ENCODE measurements around the gene GRID2. TPM values are rescaled to one million over a fixed set of nuclear protein-coding genes. Genes with fewer than 3 reads are reported as not detected.

The GRID2 gene
- total and polyA plus RNA-seq, 7 experiments from 2014 or later, result not detected

GRCh38 chr4:92506933-92507332 is 203.2 kb downstream of the GRID2 start:
- Mint-ChIP-seq H3K4me1 (no peaks in the 10 kb centered on the region), H3K36me3 (no peaks in the 10 kb centered on the region), H3K4me3 (no peak overlapping the region), H3K27me3 (no peaks in the 10 kb centered on the region), H3K9me3 (peaks cover 1 to 45% (median 3%) of the 10 kb centered on the region in 11 donors), H3K27ac (no peak overlapping the region)
- intact Hi-C loops (cut with micrococcal nuclease), result no loop called here
- Histone ChIP-seq H3K27me3 (ENCODE audit: control insufficient read depth in 2 of 2, insufficient read depth in 2 of 2, low read length in 2 of 2) (no peaks in the 10 kb centered on the region), H3K4me3 (ENCODE audit: low read length) (no peak overlapping the region), H3K4me1 (ENCODE audit: control insufficient read depth in 2 of 2, insufficient read depth in 2 of 2, low read length in 2 of 2) (no peaks in the 10 kb centered on the region), H3K36me3 (ENCODE audit: control insufficient read depth in 2 of 3, insufficient read depth in 3 of 3, low read length in 3 of 3) (no peaks in the 10 kb centered on the region), H3K9me3 (ENCODE audit: control insufficient read depth in 2 of 3, low read length in 3 of 3) (no peaks in the 10 kb centered on the region), H3K27ac (ENCODE audit: low read depth, low read length) (no peak overlapping the region)
- ChIA-PET CTCF (no interaction called here), POLR2A (no interaction called here)
- no peak for ATAC-seq
- DNase-seq, result no peak

- Mint-ChIP-seq H3K27ac (no peak overlapping the region), H3K9me3 (peaks cover 0 to 28% (median 2%) of the 10 kb centered on the region in 11 donors), H3K4me3 (no peak overlapping the region), H3K27me3 (no peaks in the 10 kb centered on the region), H3K4me1 (no peaks in the 10 kb centered on the region), H3K36me3 (no peaks in the 10 kb centered on the region)
- ChIA-PET CTCF (no interaction called here), POLR2A (no interaction called here)
- intact Hi-C loops (cut with micrococcal nuclease), result no loop called here
- no peak overlapping the region for H3K27ac ChIP-seq (ENCODE audit: low read depth, low read length)
- no peaks in the 10 kb centered on the region for H3K36me3 ChIP-seq (ENCODE audit: control insufficient read depth in 2 of 3, insufficient read depth in 3 of 3, low read length in 3 of 3)
- ATAC-seq, result no peak
- no peaks in the 10 kb centered on the region for H3K27me3 ChIP-seq (ENCODE audit: control insufficient read depth in 2 of 2, insufficient read depth in 2 of 2, low read length in 2 of 2)
- H3K9me3 ChIP-seq (ENCODE audit: control insufficient read depth in 2 of 3, low read length in 3 of 3), result no peaks in the 10 kb centered on the region
- DNase-seq, result no peak
- no peak overlapping the region for H3K4me3 ChIP-seq (ENCODE audit: low read length)
- no peaks in the 10 kb centered on the region for H3K4me1 ChIP-seq (ENCODE audit: control insufficient read depth in 2 of 2, insufficient read depth in 2 of 2, low read length in 2 of 2)
Measured at GRCh38 chr4:92514627-92515026, 210.9 kb downstream of the GRID2 start.

GRCh38 chr4:92516450-92516849 is 212.7 kb downstream of the GRID2 start:
- Histone ChIP-seq H3K27me3 (ENCODE audit: control insufficient read depth in 2 of 2, insufficient read depth in 2 of 2, low read length in 2 of 2) (no peaks in the 10 kb centered on the region), H3K27ac (ENCODE audit: low read depth, low read length) (no peak overlapping the region), H3K4me1 (ENCODE audit: control insufficient read depth in 2 of 2, insufficient read depth in 2 of 2, low read length in 2 of 2) (no peaks in the 10 kb centered on the region), H3K9me3 (ENCODE audit: control insufficient read depth in 2 of 3, low read length in 3 of 3) (no peaks in the 10 kb centered on the region), H3K36me3 (ENCODE audit: control insufficient read depth in 2 of 3, insufficient read depth in 3 of 3, low read length in 3 of 3) (no peaks in the 10 kb centered on the region), H3K4me3 (ENCODE audit: low read length) (no peak overlapping the region)
- Mint-ChIP-seq H3K36me3 (no peaks in the 10 kb centered on the region), H3K27ac (no peak overlapping the region), H3K9me3 (peaks cover 0 to 9% (median 0%) of the 10 kb centered on the region in 11 donors), H3K27me3 (no peaks in the 10 kb centered on the region), H3K4me1 (no peaks in the 10 kb centered on the region), H3K4me3 (no peak overlapping the region)
- POLR2A ChIA-PET, result no interaction called here
- ATAC-seq (no peak), DNase-seq (no peak)
- CTCF ChIA-PET, result no interaction called here
- intact Hi-C loops (cut with micrococcal nuclease), result no loop called here

- POLR2A ChIA-PET, result no interaction called here
- Histone ChIP-seq H3K36me3 (ENCODE audit: control insufficient read depth in 2 of 3, insufficient read depth in 3 of 3, low read length in 3 of 3) (no peaks in the 10 kb centered on the region), H3K4me3 (ENCODE audit: low read length) (no peak overlapping the region), H3K9me3 (ENCODE audit: control insufficient read depth in 2 of 3, low read length in 3 of 3) (no peaks in the 10 kb centered on the region), H3K27me3 (ENCODE audit: control insufficient read depth in 2 of 2, insufficient read depth in 2 of 2, low read length in 2 of 2) (no peaks in the 10 kb centered on the region), H3K27ac (ENCODE audit: low read depth, low read length) (no peak overlapping the region), H3K4me1 (ENCODE audit: control insufficient read depth in 2 of 2, insufficient read depth in 2 of 2, low read length in 2 of 2) (no peaks in the 10 kb centered on the region)
- Mint-ChIP-seq H3K36me3 (no peaks in the 10 kb centered on the region), H3K27me3 (no peaks in the 10 kb centered on the region), H3K9me3 (peaks cover 0 to 5% (median 0%) of the 10 kb centered on the region in 11 donors), H3K4me3 (no peak overlapping the region), H3K27ac (no peak overlapping the region), H3K4me1 (no peaks in the 10 kb centered on the region)
- ATAC-seq, result no peak
- DNase-seq, result no peak
- CTCF ChIA-PET, result no interaction called here
- intact Hi-C loops (cut with micrococcal nuclease), result no loop called here
Measured at GRCh38 chr4:92519727-92520126, 216.0 kb downstream of the GRID2 start.

- CTCF ChIA-PET, result no interaction called here
- no peak for ATAC-seq
- Histone ChIP-seq H3K36me3 (ENCODE audit: control insufficient read depth in 2 of 3, insufficient read depth in 3 of 3, low read length in 3 of 3) (no peaks in the 10 kb centered on the region), H3K27me3 (ENCODE audit: control insufficient read depth in 2 of 2, insufficient read depth in 2 of 2, low read length in 2 of 2) (no peaks in the 10 kb centered on the region), H3K4me1 (ENCODE audit: control insufficient read depth in 2 of 2, insufficient read depth in 2 of 2, low read length in 2 of 2) (no peaks in the 10 kb centered on the region), H3K4me3 (ENCODE audit: low read length) (no peak overlapping the region), H3K27ac (ENCODE audit: low read depth, low read length) (no peak overlapping the region), H3K9me3 (ENCODE audit: control insufficient read depth in 2 of 3, low read length in 3 of 3) (no peaks in the 10 kb centered on the region)
- DNase-seq, result no peak
- H3K4me3 Mint-ChIP-seq, result no peak overlapping the region
- no peaks in the 10 kb centered on the region for H3K36me3 Mint-ChIP-seq
- peaks cover 0 to 5% (median 0%) of the 10 kb centered on the region in 11 donors for H3K9me3 Mint-ChIP-seq
- no peak overlapping the region for H3K27ac Mint-ChIP-seq
- intact Hi-C loops (cut with micrococcal nuclease), result no loop called here
- POLR2A ChIA-PET, result no interaction called here
- no peaks in the 10 kb centered on the region for H3K27me3 Mint-ChIP-seq
- H3K4me1 Mint-ChIP-seq, result no peaks in the 10 kb centered on the region
Measured at GRCh38 chr4:92520563-92520962, 216.8 kb downstream of the GRID2 start.

- H3K27ac ChIP-seq (ENCODE audit: low read depth, low read length), result no peak overlapping the region
- H3K9me3 Mint-ChIP-seq, result peaks cover 0 to 5% (median 0%) of the 10 kb centered on the region in 11 donors
- no peaks in the 10 kb centered on the region for H3K36me3 ChIP-seq (ENCODE audit: control insufficient read depth in 2 of 3, insufficient read depth in 3 of 3, low read length in 3 of 3)
- no peaks in the 10 kb centered on the region for H3K4me1 ChIP-seq (ENCODE audit: control insufficient read depth in 2 of 2, insufficient read depth in 2 of 2, low read length in 2 of 2)
- intact Hi-C loops (cut with micrococcal nuclease), result no loop called here
- H3K36me3 Mint-ChIP-seq, result no peaks in the 10 kb centered on the region
- no peak for ATAC-seq
- no peak for DNase-seq
- H3K4me1 Mint-ChIP-seq, result no peaks in the 10 kb centered on the region
- H3K9me3 ChIP-seq (ENCODE audit: control insufficient read depth in 2 of 3, low read length in 3 of 3), result no peaks in the 10 kb centered on the region
- H3K4me3 Mint-ChIP-seq, result no peak overlapping the region
- ChIA-PET CTCF (no interaction called here), POLR2A (no interaction called here)
- peaks cover 0 to under 1% of the 10 kb centered on the region in 2 donors for H3K27me3 ChIP-seq (ENCODE audit: control insufficient read depth in 2 of 2, insufficient read depth in 2 of 2, low read length in 2 of 2)
- H3K27me3 Mint-ChIP-seq, result no peaks in the 10 kb centered on the region
- no peak overlapping the region for H3K27ac Mint-ChIP-seq
- no peak overlapping the region for H3K4me3 ChIP-seq (ENCODE audit: low read length)
Measured at GRCh38 chr4:92521941-92522340, 218.2 kb downstream of the GRID2 start.

- Histone ChIP-seq H3K36me3 (ENCODE audit: control insufficient read depth in 2 of 3, insufficient read depth in 3 of 3, low read length in 3 of 3) (no peaks in the 10 kb centered on the region), H3K27ac (ENCODE audit: low read depth, low read length) (no peak overlapping the region), H3K27me3 (ENCODE audit: control insufficient read depth in 2 of 2, insufficient read depth in 2 of 2, low read length in 2 of 2) (peaks cover 0 to 2% of the 10 kb centered on the region in 2 donors), H3K4me3 (ENCODE audit: low read length) (no peak overlapping the region), H3K4me1 (ENCODE audit: control insufficient read depth in 2 of 2, insufficient read depth in 2 of 2, low read length in 2 of 2) (no peaks in the 10 kb centered on the region), H3K9me3 (ENCODE audit: control insufficient read depth in 2 of 3, low read length in 3 of 3) (no peaks in the 10 kb centered on the region)
- ATAC-seq, result no peak
- no peak for DNase-seq
- Mint-ChIP-seq H3K9me3 (peaks cover 0 to 8% (median 0%) of the 10 kb centered on the region in 11 donors), H3K27ac (no peak overlapping the region), H3K36me3 (no peaks in the 10 kb centered on the region), H3K27me3 (no peaks in the 10 kb centered on the region), H3K4me1 (no peaks in the 10 kb centered on the region), H3K4me3 (no peak overlapping the region)
- ChIA-PET CTCF (no interaction called here), POLR2A (no interaction called here)
- intact Hi-C loops (cut with micrococcal nuclease), result no loop called here
Measured at GRCh38 chr4:92522356-92522755, 218.6 kb downstream of the GRID2 start.
